ENCODE data around the gene RALGAPA2. TPM values are rescaled to one million over a fixed set of nuclear protein-coding genes. Genes with fewer than 3 reads are reported as not detected.

RALGAPA2 gene
- total and polyA plus RNA-seq, 2 donors from 2014 or later = 5.9 to 66.7 TPM

- no peak overlapping the region for H3K4me3 ChIP-seq (ENCODE audit: low read length in 3 of 3)
- TF ChIP-seq CTCF (IDR thresholded peaks at IDR 0.05; ENCODE audit: borderline replicate concordance, extremely low read depth, insufficient read depth) = no peak
- no peak for FAIRE-seq
- no peaks in the 10 kb centered on the region for H3K36me3 ChIP-seq (ENCODE audit: control insufficient read depth in 2 of 3, insufficient read depth in 3 of 3, low read length in 3 of 3)
- no peak for DNase-seq
- intact Hi-C loops (cut with DNase I) = no loop called here
- H3K4me1 ChIP-seq (ENCODE audit: control insufficient read depth in 2 of 3, insufficient read depth in 2 of 3, low read depth in 1 of 3, low read length in 3 of 3) = no peaks in the 10 kb centered on the region
- H3K27me3 ChIP-seq (ENCODE audit: control insufficient read depth, insufficient read depth, low read length) = no peaks in the 10 kb centered on the region
- H3K9me3 ChIP-seq (ENCODE audit: control insufficient read depth in 2 of 3, insufficient read depth in 1 of 3, low read length in 3 of 3) = no peaks in the 10 kb centered on the region
- H3K9ac ChIP-seq (ENCODE audit: low read length in 3 of 3) = no peak overlapping the region
- H3K27ac ChIP-seq (ENCODE audit: low read depth in 2 of 2, low read length in 2 of 2) = no peak overlapping the region
Observed at GRCh38 chr20:20446425-20447015, 265.9 kb downstream of the RALGAPA2 start.

GRCh38 chr20:20446001-20446400, 266.4 kb downstream of the RALGAPA2 start:
- intact Hi-C loops (cut with DNase I) = no loop called here
- H3K27me3 ChIP-seq (ENCODE audit: control insufficient read depth, insufficient read depth, low read length) = no peaks in the 10 kb centered on the region
- no peak for DNase-seq

GRCh38 chr20:20443504-20443903, 268.9 kb downstream of the RALGAPA2 start:
- intact Hi-C loops (cut with DNase I) = no loop called here
- Histone ChIP-seq H3K27me3 (ENCODE audit: control insufficient read depth, insufficient read depth, low read length) (no peaks in the 10 kb centered on the region), H3K9me3 (ENCODE audit: control insufficient read depth in 2 of 3, insufficient read depth in 1 of 3, low read length in 3 of 3) (no peaks in the 10 kb centered on the region), H3K36me3 (ENCODE audit: control insufficient read depth in 2 of 3, insufficient read depth in 3 of 3, low read length in 3 of 3) (no peaks in the 10 kb centered on the region), H3K4me3 (ENCODE audit: low read length in 3 of 3) (no peak overlapping the region), H3K27ac (ENCODE audit: low read depth in 2 of 2, low read length in 2 of 2) (no peak overlapping the region), H3K9ac (ENCODE audit: low read length in 3 of 3) (no peak overlapping the region), H3K4me1 (ENCODE audit: control insufficient read depth in 2 of 3, insufficient read depth in 2 of 3, low read depth in 1 of 3, low read length in 3 of 3) (peaks cover 0 to 3% (median 0%) of the 10 kb centered on the region in 3 donors)
- DNase-seq = no peak
- no peak for FAIRE-seq
- TF ChIP-seq CTCF (IDR thresholded peaks at IDR 0.05; ENCODE audit: borderline replicate concordance, extremely low read depth, insufficient read depth) = no peak

More at GRCh38 chr20:20446001-20446400, 266.4 kb downstream of the RALGAPA2 start:
- Histone ChIP-seq H3K4me1 (ENCODE audit: control insufficient read depth in 2 of 3, insufficient read depth in 2 of 3, low read depth in 1 of 3, low read length in 3 of 3) (peaks cover 0 to 3% (median 0%) of the 10 kb centered on the region in 3 donors), H3K9ac (ENCODE audit: low read length in 3 of 3) (no peak overlapping the region), H3K27ac (ENCODE audit: low read depth in 2 of 2, low read length in 2 of 2) (no peak overlapping the region), H3K9me3 (ENCODE audit: control insufficient read depth in 2 of 3, insufficient read depth in 1 of 3, low read length in 3 of 3) (no peaks in the 10 kb centered on the region), H3K4me3 (ENCODE audit: low read length in 3 of 3) (no peak overlapping the region), H3K36me3 (ENCODE audit: control insufficient read depth in 2 of 3, insufficient read depth in 3 of 3, low read length in 3 of 3) (no peaks in the 10 kb centered on the region)
- no peak for TF ChIP-seq CTCF (IDR thresholded peaks at IDR 0.05; ENCODE audit: borderline replicate concordance, extremely low read depth, insufficient read depth)
- FAIRE-seq = no peak

- intact Hi-C loops (cut with DNase I) = no loop called here
- H3K4me3 ChIP-seq (ENCODE audit: low read length in 3 of 3) = no peak overlapping the region
- H3K9ac ChIP-seq (ENCODE audit: low read length in 3 of 3) = no peak overlapping the region
- peaks cover 0 to 3% (median 0%) of the 10 kb centered on the region in 3 donors for H3K4me1 ChIP-seq (ENCODE audit: control insufficient read depth in 2 of 3, insufficient read depth in 2 of 3, low read depth in 1 of 3, low read length in 3 of 3)
- no peak overlapping the region for H3K27ac ChIP-seq (ENCODE audit: low read depth in 2 of 2, low read length in 2 of 2)
- no peaks in the 10 kb centered on the region for H3K27me3 ChIP-seq (ENCODE audit: control insufficient read depth, insufficient read depth, low read length)
- no peaks in the 10 kb centered on the region for H3K9me3 ChIP-seq (ENCODE audit: control insufficient read depth in 2 of 3, insufficient read depth in 1 of 3, low read length in 3 of 3)
- FAIRE-seq (no peak), DNase-seq (no peak)
- H3K36me3 ChIP-seq (ENCODE audit: control insufficient read depth in 2 of 3, insufficient read depth in 3 of 3, low read length in 3 of 3) = no peaks in the 10 kb centered on the region
- TF ChIP-seq CTCF (IDR thresholded peaks at IDR 0.05; ENCODE audit: borderline replicate concordance, extremely low read depth, insufficient read depth) = no peak
Observed at GRCh38 chr20:20442466-20442865, 270.0 kb downstream of the RALGAPA2 start.

Data from kidney (tissue), 14 donors.